Heart left ventricle (tissue), 13 donors: ENCODE results near the gene TFEB.

Experiments used
- CTCF ChIP-seq, 12 donors: fragments of 200-600 bp; sonication (generic) in 4 of 12; IDR thresholded peaks; one replicate each; pipeline versions ENCODE4 v1.5.0 to v1.8.0; 2018 to 2022; ENCODE audit warnings: antibody characterized with exemption in 12 of 12, mild to moderate bottlenecking in 5 of 12
- POLR2A ChIP-seq, 2 donors: fragments of 450-650 bp; IDR thresholded peaks; one replicate each; pipeline ENCODE4 v1.6.1; 2017; ENCODE audit warnings: antibody characterized with exemption in 2 of 2, mild to moderate bottlenecking in 2 of 2, moderate library complexity in 2 of 2
- donor health status: ischemic (EF 13 %, LVEDD 7.1; RV severe dilation, severe dysfunction).
- donor health status: DM: no; HTN: yes; CAD: no.
- donor health status: DM: no; HTN: no; CAD: no.
- donor health status: ischemic (EF 25% LVEDD 6.9; RV normal size, moderate dysfunction).
- donor health status: ischemic (EF 25% LVEDD 5.7; RV mildly dilated, moderate dysfunction).
- donor health status: ischemic (EF 35%, LVEDD 5.7; RV mildly dilated, moderate dysfunction).
- donor health status: nonischemic (EF 11% LVEDD 7.7; RV severe dilation, severe dysfunction).
- donor health status: DM: yes; HTN: yes; CAD: no.
- donor health status: PGD.
- donor health status: ischemic (EF 29% LVEDD 5.4; RV normal size, mild dysfunction).
- donor health status: nonischemic (EF 23%, LVEDD 6.1; RV moderate dilation, normal function).

DNA sequence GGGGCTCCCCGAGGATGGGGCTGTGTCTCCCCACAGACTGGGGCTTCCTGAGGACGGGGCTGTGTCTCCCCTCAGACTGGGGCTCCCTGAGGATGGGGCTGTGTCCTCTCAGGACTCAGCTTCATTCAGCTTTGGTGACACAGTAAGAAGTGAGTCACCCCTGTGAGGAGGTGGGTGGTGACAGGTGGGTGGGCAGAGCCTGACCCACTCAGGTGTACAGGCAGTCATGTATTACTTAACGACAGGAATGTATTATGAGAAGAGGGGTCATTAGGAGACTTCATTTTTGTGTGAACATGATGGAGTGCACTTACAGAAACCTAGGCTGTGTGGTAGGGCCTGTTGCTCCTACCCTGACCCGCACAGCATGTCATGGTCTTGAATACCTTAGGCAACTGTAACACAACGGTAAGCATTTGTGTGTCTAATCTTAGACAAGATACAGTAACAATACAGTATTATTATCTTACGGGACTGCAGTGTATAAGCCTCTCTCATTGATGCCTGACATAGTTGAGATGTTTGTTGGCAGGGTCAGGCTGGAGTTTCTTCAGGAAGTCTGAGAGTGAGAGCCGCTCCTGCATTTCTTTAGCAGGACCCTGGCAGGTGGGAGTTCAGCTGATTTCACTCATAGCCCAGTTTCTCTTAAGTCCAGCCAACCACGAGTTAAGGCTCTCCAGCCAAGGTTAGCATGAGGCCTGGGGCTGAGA lies 22.7 kb upstream of the TFEB start:
- no peak for TF ChIP-seq CTCF (IDR thresholded peaks at IDR 0.05)
- no peak for TF ChIP-seq POLR2A (IDR thresholded peaks at IDR 0.05)
